Thyroid gland (tissue), 4 donors: ENCODE results near the gene KIRREL2.

ENCODE experiments used
- CTCF ChIP-seq, 6 experiments: fragments of 200-600 bp in 3 of 6; fragments of 450-650 bp in 3 of 6; sonication (generic) in 3 of 6; IDR thresholded peaks; one replicate each; pipeline ENCODE4 v1.5.1; 2016 to 2019; ENCODE audit warnings: antibody characterized with exemption in 6 of 6, mild to moderate bottlenecking in 2 of 6, inconsistent platforms in 1 of 6, moderate library complexity in 1 of 6
- POLR2A ChIP-seq, 2 donors: fragments of 450-650 bp; IDR thresholded peaks; one replicate each; pipeline ENCODE4 v1.6.1; 2017; ENCODE audit warnings: antibody characterized with exemption in 2 of 2, mild to moderate bottlenecking in 2 of 2, moderate library complexity in 1 of 2

- TF ChIP-seq CTCF (IDR thresholded peaks at IDR 0.05) (no peak), POLR2A (IDR thresholded peaks at IDR 0.05) (no peak)
Observed at GRCh38 chr19:35911173-35911572, 54.5 kb downstream of the KIRREL2 start.
